Loucy (cell line): ENCODE data around the gene TAF10.

Source experiments
- H2AFZ ChIP-seq: fragments of 200-600 bp; sonication (generic); 2 replicates; pipeline ENCODE4 v1.6.0; 2016; ENCODE audit warnings: antibody characterized with exemption, mild to moderate bottlenecking, low read length, moderate library complexity
- H3F3A ChIP-seq: fragments of 200-600 bp; 2 replicates; pipeline ENCODE4 v1.6.0; 2016; ENCODE audit warnings: antibody characterized with exemption, low read depth, mild to moderate bottlenecking
- H3K27me3 ChIP-seq: fragments of 200-600 bp; sonication (generic); 2 replicates; pipeline ENCODE4 v1.6.1; 2014; ENCODE audit warnings: low read length, mild to moderate bottlenecking; ENCODE audit not compliant: insufficient read depth, poor library complexity, severe bottlenecking
- H3K36me3 ChIP-seq: fragments of 200-600 bp; sonication (generic); 2 replicates; pipeline ENCODE4 v1.6.1; 2016; ENCODE audit warnings: low read length; ENCODE audit not compliant: insufficient read depth
- H3K4me1 ChIP-seq: fragments of 200-600 bp; sonication (generic); 2 replicates; pipeline ENCODE4 v1.5.1; 2014; ENCODE audit warnings: low read length, mild to moderate bottlenecking; ENCODE audit not compliant: insufficient read depth, poor library complexity, severe bottlenecking
- H3K4me2 ChIP-seq: fragments of 200-600 bp; sonication (generic); 2 replicates; pipeline ENCODE4 v1.6.0; 2014; ENCODE audit warnings: antibody characterized with exemption, low read length, low read depth, mild to moderate bottlenecking; ENCODE audit not compliant: poor library complexity, severe bottlenecking
- H3K4me3 ChIP-seq: fragments of 200-600 bp; sonication (generic); 2 replicates; pipeline ENCODE4 v1.5.1; 2014; ENCODE audit warnings: low read length, mild to moderate bottlenecking, mixed read lengths; ENCODE audit not compliant: poor library complexity, severe bottlenecking
- H3K79me2 ChIP-seq: fragments of 200-600 bp; sonication (generic); 2 replicates; pipeline ENCODE4 v1.6.1; 2014; ENCODE audit warnings: low read length; ENCODE audit not compliant: insufficient read depth
- H3K9ac ChIP-seq: fragments of 200-600 bp; sonication (generic); 2 replicates; pipeline ENCODE4 v1.6.0; 2014; ENCODE audit warnings: mild to moderate bottlenecking, low read depth, low read length, moderate library complexity; ENCODE audit not compliant: poor library complexity, severe bottlenecking
- H3K9me2 ChIP-seq: fragments of 200-600 bp; sonication (generic); replicated peaks from 2 replicates; pipeline ENCODE4 v1.6.1; 2016; ENCODE audit warnings: low read depth, low read length, mixed read lengths
- H3K9me3 ChIP-seq: fragments of 200-600 bp; sonication (generic); 2 replicates; pipeline ENCODE4 v1.6.1; 2014; ENCODE audit warnings: mild to moderate bottlenecking, antibody characterized with exemption, low read length, low read depth; ENCODE audit not compliant: insufficient read depth
- H4K20me1 ChIP-seq: fragments of 200-600 bp; sonication (generic); 2 replicates; pipeline ENCODE4 v1.6.0; 2014; ENCODE audit warnings: antibody characterized with exemption, low read length, mild to moderate bottlenecking; ENCODE audit not compliant: insufficient read depth, poor library complexity, severe bottlenecking
- EZH2phosphoT487 ChIP-seq: fragments of 200-600 bp; IDR thresholded peaks from 2 replicates; pipeline ENCODE4 v1.6.1; 2018; ENCODE audit warnings: antibody characterized with exemption, mild to moderate bottlenecking, moderate library complexity, borderline replicate concordance
- TF ChIP-seq, protein P1 (sequence below): fragments of 200-600 bp; sonication (generic); conservative IDR thresholded peaks from 2 replicates; pipeline ENCODE4 v1.5.1; 2014; ENCODE audit warnings: mild to moderate bottlenecking, antibody characterized with exemption, low read length

TAF10 gene

DNA sequence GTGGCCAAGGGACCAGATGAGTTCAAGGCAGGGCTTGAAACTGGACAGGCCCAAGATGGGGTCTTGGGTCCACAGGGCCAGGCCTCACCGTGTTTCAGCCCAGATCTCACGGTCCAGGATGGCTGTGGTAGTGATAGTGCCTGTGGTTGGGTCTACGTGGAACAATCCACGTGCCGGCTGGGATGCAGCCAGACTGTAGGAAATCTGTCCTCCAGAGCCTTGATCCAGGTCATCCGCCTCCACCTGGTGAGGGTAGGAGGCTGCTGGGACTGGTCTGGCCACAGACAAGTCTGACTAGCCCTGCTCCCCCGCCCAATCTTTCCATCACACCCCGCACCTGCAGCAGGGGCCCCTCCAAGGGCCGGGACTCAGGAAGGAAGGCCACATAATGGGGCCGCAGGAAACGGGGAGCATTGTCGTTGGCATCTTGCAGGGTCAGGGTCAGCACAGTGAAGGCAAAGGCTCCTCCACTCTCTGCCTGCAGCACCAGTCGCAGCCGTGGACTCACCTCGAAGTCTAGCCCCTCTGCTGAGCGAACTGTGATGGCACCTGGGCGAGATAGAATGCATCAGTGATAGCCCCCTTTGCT, 13.9 kb upstream of the TAF10 start:
- no peak for TF ChIP-seq EZH2phosphoT487
- TF ChIP-seq, protein P1, sequence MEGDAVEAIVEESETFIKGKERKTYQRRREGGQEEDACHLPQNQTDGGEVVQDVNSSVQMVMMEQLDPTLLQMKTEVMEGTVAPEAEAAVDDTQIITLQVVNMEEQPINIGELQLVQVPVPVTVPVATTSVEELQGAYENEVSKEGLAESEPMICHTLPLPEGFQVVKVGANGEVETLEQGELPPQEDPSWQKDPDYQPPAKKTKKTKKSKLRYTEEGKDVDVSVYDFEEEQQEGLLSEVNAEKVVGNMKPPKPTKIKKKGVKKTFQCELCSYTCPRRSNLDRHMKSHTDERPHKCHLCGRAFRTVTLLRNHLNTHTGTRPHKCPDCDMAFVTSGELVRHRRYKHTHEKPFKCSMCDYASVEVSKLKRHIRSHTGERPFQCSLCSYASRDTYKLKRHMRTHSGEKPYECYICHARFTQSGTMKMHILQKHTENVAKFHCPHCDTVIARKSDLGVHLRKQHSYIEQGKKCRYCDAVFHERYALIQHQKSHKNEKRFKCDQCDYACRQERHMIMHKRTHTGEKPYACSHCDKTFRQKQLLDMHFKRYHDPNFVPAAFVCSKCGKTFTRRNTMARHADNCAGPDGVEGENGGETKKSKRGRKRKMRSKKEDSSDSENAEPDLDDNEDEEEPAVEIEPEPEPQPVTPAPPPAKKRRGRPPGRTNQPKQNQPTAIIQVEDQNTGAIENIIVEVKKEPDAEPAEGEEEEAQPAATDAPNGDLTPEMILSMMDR, result no peak
- Histone ChIP-seq H3K9me2 (no peaks in the 10 kb centered on the region), H3K4me2 (no peak overlapping the region), H3K9ac (no peak overlapping the region), H3K9me3 (no peaks in the 10 kb centered on the region), H3K36me3 (no peaks in the 10 kb centered on the region), H4K20me1 (no peaks in the 10 kb centered on the region), H3F3A (no peaks in the 10 kb centered on the region), H3K79me2 (no peaks in the 10 kb centered on the region), H3K4me3 (no peak overlapping the region), H3K27me3 (no peaks in the 10 kb centered on the region), H2AFZ (no peak overlapping the region), H3K4me1 (peaks cover 5% of the 10 kb centered on the region)

DNA sequence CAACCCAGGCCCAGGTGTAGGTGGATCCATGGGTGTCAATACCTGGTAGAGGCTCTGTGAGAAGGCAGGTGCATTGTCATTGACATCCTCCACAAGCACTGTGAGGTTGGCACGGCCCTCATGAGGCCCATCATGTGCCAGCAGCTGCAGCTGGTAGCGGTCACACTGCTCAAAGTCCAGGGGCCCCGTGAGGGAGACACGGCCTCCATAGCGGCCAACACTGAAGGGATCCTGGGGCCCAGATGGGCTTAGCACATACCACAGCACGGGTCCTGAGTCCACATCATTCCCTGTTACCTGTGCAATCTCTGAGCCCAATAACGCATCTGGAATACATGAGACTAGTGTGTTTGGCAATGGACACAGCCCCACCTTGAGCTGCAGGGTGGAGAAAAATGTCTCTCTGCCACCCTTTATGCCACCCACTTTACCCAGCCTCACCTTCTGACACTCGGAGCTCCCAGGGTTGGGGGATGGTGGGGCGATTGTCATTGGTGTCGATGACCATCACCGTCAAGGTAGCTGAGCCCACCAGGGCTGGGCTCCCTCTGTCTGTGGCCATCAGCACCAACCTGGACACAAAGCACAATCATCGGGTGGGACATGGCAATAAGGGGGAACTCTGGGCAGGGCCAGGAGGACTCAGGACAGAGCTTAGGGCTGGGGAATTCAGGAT, 13.3 kb upstream of the TAF10 start:
- Histone ChIP-seq H3K9me2 (no peaks in the 10 kb centered on the region), H3K4me1 (peaks cover 5% of the 10 kb centered on the region), H3K4me3 (no peak overlapping the region), H3K36me3 (no peaks in the 10 kb centered on the region), H4K20me1 (no peaks in the 10 kb centered on the region), H2AFZ (no peak overlapping the region), H3F3A (no peaks in the 10 kb centered on the region), H3K79me2 (no peaks in the 10 kb centered on the region), H3K4me2 (no peak overlapping the region), H3K9me3 (no peaks in the 10 kb centered on the region), H3K9ac (no peak overlapping the region), H3K27me3 (no peaks in the 10 kb centered on the region)
- TF ChIP-seq, protein P1, result no peak
- no peak for TF ChIP-seq EZH2phosphoT487

DNA sequence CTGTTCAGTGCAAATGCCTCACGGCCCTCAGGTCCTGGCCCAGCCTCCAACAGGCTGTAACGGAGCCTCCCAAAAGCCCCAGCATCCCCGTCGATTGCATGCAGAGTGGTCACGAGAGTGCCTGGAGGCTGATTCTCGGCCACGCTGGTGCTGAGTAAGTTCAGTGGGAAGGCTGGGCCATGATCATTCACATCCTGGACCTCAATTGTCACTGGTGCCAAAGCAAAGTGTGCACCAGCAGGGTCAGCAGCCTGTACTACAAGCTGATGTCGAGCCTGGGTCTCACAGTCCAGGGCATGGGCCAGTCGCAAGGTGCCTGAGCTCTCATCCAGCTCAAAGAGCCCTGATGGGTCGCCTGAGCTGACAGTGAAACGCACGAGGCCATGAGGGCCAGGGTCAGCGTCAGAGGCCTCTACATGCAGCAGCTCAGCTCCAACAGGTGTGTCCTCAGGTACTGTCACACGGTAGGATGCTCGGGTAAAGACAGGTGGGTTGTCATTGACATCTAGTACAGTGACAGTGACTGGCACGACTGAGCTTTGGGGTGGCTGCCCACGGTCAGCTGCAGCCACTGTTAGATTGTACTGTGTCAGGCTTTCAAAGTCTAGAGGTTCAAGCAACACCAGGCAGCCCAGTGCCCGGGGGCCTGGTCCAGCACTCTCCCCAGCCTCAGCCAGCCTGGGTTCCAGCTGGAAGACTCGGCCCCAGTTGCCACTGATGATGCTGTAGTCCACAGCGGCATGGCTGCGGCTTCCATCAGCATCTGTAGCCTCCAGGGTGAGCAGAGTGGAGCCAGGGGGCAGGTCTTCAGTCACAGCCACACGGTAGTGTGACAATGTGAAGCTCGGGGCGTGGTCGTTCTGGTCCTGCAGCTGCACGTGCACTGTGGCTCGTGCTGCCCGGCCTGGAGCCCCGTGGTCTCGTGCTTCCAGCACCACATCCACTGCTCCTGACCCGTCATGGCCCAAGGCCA, 11.7 kb upstream of the TAF10 start:
- Histone ChIP-seq H3K4me2 (no peak overlapping the region), H3K36me3 (no peaks in the 10 kb centered on the region), H3K9ac (no peak overlapping the region), H3F3A (no peaks in the 10 kb centered on the region), H3K9me3 (no peaks in the 10 kb centered on the region), H3K4me1 (peaks cover 12% of the 10 kb centered on the region), H3K4me3 (no peak overlapping the region), H3K9me2 (no peaks in the 10 kb centered on the region), H3K79me2 (peaks cover 3% of the 10 kb centered on the region; the same call in 1 of the 2 replicates), H3K27me3 (no peaks in the 10 kb centered on the region), H2AFZ (no peak overlapping the region), H4K20me1 (no peaks in the 10 kb centered on the region)
- TF ChIP-seq, protein P1, result no peak
- TF ChIP-seq EZH2phosphoT487, result no peak
